GM19328 (cell line): ENCODE data around the gene C4orf50.

Source experiments
- ATAC-seq: cut with Tn5 transposase; IDR thresholded peaks from one replicate; pipeline ENCODE4 v1.9.1; 2021; ENCODE audit warnings: mild to moderate bottlenecking, moderate library complexity; ENCODE audit not compliant: unreplicated experiment

C4orf50 gene

DNA sequence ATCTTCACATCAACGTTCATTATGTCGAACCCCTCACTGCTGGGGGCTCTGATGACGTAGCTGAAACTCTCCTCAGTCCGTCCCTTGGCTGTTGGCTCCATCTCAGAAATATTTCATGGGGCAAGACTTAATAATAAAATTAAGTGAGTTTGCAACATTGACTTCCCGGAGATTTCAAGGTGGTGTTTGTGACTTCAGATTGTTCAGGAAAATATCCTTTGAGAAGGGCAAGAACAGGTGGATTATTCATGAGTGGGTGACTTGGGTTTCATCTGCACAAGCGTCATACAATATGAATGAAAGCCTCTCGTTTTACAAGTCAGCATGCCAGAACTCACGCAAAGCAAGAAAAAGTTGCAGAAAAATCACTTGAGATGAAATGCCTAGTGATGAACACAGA lies at the start of gene C4orf50:
Gene C4orf50, minus strand, starts transcription at position 101 of the 400 bp plus-strand sequence.
- no peak for ATAC-seq

- ATAC-seq = no peak
Measured at GRCh38 chr4:6065934-6066590, 47.8 kb upstream of the C4orf50 start.

GRCh38 chr4:6065166-6065565 lies 46.9 kb upstream of the C4orf50 start:
- no peak for ATAC-seq

DNA sequence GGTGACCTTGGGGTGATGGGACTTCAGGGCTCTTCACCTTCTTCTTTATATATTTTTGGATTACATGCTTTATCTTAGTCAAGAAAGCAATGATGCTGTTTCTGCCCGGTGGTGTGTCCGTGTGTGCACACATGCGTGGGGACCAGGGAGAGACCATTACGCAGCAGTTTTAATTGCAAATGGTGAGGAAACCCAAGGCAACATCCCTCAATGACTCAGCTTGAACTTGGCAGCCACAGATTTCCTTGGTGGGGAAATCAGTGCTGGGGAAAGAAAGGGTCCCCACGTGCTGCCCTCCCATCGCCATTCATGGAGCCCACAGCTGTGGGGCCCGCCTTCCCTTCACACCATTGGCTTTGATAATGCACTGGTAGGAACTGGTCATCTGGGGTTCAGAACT lies 46.2 kb upstream of the C4orf50 start:
- ATAC-seq = no peak

DNA sequence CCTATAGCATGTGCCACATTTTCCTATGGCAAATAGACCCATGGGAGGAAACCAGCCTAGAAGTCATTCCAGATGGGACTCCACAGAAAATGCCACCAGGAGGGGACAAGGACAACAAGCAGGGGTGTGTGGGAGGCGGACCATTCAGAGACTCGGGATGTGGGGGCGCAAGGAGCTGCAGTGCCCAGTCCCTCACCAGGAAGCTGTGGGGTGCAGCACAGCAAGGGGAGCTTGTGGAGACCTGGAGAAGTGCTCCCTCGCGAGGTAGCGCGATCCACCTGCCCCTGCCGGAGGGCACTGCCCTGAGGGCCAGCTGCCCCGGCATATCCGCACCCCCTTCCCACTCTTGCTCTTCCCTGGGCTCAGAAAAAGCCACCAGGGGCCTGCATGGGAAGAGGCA lies 45.5 kb upstream of the C4orf50 start:
- ATAC-seq = no peak

- ATAC-seq = no peak
Measured at GRCh38 chr4:6062133-6062532, 43.9 kb upstream of the C4orf50 start.

DNA sequence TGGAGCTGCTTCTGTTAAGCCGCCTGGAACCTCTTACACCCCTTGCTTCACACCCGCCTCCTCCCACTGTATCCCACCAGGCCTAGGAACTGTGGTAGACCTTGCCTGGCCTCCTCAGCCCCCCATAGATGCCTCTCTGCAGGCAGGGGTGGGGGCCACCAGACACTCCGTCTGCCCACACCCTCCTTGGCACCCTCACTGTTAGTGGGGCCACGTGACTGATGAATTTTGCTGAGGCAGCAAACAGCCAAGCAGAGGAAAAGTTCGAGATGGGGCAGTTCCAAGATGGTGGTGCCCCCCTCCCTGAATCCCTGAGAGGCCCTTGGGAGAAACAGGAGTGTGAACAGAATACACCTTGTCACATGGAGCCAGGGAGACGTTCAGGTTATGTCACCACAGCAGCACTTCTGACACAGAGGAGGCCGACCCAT lies 41.2 kb upstream of the C4orf50 start:
- ATAC-seq = no peak

GRCh38 chr4:6058531-6059374 lies 40.5 kb upstream of the C4orf50 start:
- no peak for ATAC-seq

GRCh38 chr4:6056976-6057766 lies 38.9 kb upstream of the C4orf50 start:
- no peak for ATAC-seq

DNA sequence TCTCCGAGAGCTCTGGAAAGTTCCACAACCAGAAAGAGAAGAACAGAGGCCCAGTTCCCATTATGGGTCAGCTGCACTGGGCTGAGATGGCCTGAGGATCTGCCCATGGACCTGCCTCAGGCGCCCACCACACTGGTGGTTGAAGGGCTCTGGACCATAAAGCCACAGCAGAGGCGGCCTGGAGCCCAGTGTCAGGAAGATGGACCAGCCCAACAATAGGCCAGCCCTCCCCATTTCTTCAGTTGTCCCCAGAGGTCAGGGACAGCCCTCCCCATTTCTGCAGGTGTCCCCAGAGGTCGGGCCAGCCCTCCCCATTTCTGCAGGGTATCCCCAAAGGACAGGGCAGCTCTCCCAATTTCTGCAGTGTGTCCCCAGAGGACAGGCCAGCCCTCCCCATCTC lies 37.2 kb upstream of the C4orf50 start:
- ATAC-seq = no peak

GRCh38 chr4:6055030-6055429 lies 36.8 kb upstream of the C4orf50 start:
- ATAC-seq = no peak

DNA sequence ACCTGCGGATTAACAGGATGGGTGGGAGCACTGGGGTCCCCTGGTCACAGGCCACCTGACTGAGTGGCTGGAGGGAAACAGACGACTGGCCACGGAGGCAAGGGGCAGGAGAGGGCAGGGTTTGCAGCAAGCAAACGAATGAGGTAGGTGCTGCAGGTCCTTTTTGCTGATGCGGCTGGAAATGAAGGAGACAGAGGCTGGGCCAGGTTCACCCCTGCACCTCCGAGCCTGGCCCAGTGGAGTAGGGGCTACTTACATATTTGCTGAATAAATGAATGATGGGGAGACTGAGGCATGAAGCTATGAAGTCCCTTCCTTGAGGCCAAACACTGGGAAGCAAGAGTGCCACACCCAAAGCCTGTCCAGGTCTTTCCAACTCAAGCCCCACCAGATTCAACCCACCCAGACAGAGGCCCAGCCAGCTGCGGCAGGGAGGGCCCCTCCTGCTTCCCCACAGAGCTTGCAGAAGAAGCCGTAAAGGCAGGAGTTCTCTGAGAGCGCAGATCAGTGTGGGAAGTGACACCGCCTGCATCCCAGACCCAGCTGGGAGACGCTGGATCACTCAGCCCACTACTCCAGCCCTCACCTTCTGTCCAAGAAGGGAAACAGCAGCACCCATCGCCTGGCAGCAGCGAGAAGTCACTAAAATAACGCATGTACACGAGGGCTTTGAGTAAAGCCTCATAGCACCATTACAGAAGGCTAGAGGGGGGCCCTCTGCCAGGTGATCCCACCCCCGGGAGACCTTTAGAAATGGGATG lies 36.1 kb upstream of the C4orf50 start:
- ATAC-seq = no peak

GRCh38 chr4:6052679-6053078 lies 34.4 kb upstream of the C4orf50 start:
- no peak for ATAC-seq

GRCh38 chr4:6050551-6050950 lies 32.3 kb upstream of the C4orf50 start:
- ATAC-seq = no peak

GRCh38 chr4:6049985-6050384 lies 31.8 kb upstream of the C4orf50 start:
- ATAC-seq = no peak

DNA sequence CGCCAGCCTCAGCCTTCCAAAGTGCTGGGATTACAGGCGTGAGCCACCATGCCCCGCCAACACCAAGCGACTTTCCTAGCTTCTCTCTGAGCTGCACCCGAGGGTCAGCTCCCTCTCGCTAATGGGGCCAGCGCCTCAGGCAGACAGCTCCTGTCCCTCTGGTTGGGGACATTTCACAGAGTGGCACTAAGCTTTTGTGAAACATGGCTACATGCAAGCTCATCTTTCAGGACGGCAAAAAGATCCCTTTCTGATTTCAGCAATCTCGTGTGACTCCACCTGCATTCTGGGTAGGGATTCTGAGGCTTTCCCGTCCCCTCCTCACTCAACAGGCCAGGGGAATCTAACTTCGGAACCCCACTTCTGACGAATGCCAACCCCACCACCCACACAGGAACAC lies 31.0 kb upstream of the C4orf50 start:
- ATAC-seq = no peak

GRCh38 chr4:6048537-6048936 lies 30.3 kb upstream of the C4orf50 start:
- ATAC-seq = no peak

- no peak for ATAC-seq
Measured at GRCh38 chr4:6047130-6047673, 29.0 kb upstream of the C4orf50 start.

DNA sequence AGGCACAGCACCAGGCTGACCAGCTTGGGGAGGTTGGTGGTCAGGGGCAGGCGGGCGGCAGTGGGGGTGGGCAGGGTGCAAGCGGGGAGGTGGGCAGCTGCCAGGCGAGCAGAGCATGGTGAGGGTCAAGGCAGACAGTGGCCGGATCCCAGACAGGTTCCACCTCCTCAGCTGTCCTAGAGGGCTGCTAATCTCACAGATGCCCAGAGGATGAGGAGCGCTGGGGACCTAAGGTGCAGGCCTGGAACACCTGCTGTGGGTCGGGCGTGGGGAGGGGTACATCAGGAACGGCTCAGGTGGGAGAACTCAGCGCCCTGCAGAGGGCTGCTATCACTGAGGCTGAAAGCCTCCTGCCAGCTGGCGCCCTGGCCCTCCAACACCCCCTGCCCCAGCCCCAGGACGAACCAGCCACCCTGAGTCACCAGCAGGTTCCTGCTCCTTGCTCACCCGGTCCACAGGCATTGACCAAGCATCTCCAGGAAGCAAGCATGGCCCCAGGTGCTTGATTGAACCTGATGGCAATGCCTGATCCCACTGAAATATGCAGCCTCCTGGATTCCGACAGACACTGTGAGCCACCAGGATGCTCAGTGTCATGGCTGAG lies 28.4 kb upstream of the C4orf50 start:
- no peak for ATAC-seq

GRCh38 chr4:6044805-6045204 lies 26.6 kb upstream of the C4orf50 start:
- ATAC-seq = no peak
